Dendritic cell treated with granulocyte-macrophage colony-stimulating factor and Interleukin-4, amounts not matched to agents 40 ng/mL and 50 ng/mL, for 4 days (primary cell): ENCODE data around the gene CTNNA2.

Source experiments
- H3K27ac Mint-ChIP-seq: one replicate; pipeline ENCODE4 v1.8.0; 2022; ENCODE audit warnings: mild to moderate bottlenecking, mixed read lengths
- H3K27me3 Mint-ChIP-seq: one replicate; pipeline ENCODE4 v1.8.0; 2022; ENCODE audit warnings: mild to moderate bottlenecking, mixed read lengths
- H3K36me3 Mint-ChIP-seq: one replicate; pipeline ENCODE4 v1.8.0; 2022; ENCODE audit warnings: low read depth, mixed read lengths
- H3K4me1 Mint-ChIP-seq: one replicate; pipeline ENCODE4 v1.8.0; 2022; ENCODE audit warnings: low read depth, mixed read lengths
- H3K4me3 Mint-ChIP-seq: one replicate; pipeline ENCODE4 v1.8.0; 2022; ENCODE audit warnings: mild to moderate bottlenecking, moderate library complexity, mixed read lengths
- H3K9me3 Mint-ChIP-seq: one replicate; pipeline ENCODE4 v1.8.0; 2022; ENCODE audit warnings: mixed read lengths
- intact Hi-C: fragments of 100-400 bp; cut with micrococcal nuclease; formaldehyde crosslinking; loops from one replicate; pipeline ENCODE4 v1.15.0; 2022

The CTNNA2 gene

DNA sequence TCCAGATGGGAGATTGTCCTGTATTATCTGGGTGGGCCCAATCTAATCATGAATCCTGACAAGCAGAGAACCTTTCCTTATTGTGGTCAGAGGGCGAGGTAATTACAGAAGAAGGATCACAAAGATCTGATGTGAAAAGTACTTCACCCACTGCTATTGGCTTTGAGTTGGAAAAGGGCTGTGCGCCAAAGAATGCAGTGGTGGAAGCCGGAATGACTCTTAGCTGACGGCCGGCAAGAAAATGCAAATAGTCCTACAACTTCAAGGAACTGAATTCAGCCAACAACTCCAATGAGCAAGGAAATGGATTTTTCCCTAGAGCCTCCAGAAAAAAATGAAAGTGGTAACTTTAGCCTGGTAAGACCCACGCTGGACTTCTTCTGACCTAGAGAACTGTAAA lies 67.3 kb downstream of the CTNNA2 start:
- Mint-ChIP-seq H3K4me1 (no peaks in the 10 kb centered on the region), H3K36me3 (no peaks in the 10 kb centered on the region), H3K9me3 (no peaks in the 10 kb centered on the region), H3K27ac (no peak overlapping the region), H3K4me3 (no peak overlapping the region), H3K27me3 (no peaks in the 10 kb centered on the region)
- intact Hi-C loops: no loop called here

- Mint-ChIP-seq H3K36me3 (no peaks in the 10 kb centered on the region), H3K4me1 (no peaks in the 10 kb centered on the region)
Observed at GRCh38 chr2:79585701-79586433, 73.0 kb downstream of the CTNNA2 start.

DNA sequence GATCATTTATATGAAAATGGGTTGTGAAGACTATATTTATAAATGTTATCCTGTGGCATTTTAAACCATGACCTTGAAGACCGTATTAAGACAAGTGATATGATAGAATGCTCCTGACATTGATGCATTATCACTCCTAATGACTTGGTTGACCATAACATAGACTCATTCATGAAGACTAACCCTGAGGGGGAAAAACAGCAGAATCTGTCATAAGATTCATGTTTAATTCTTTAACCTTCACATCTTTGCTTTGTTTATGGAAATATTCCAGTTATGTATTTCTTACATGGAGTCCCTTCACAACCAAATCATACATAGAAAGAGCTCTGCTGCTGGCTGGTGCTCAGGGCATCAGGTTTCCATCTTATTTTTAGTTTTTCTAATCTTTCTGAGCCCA lies 78.4 kb downstream of the CTNNA2 start:
- Mint-ChIP-seq H3K36me3 (no peaks in the 10 kb centered on the region), H3K27me3 (no peaks in the 10 kb centered on the region)
- intact Hi-C loops: no loop called here

More at GRCh38 chr2:79585701-79586433, 73.0 kb downstream of the CTNNA2 start:
- no peak overlapping the region for H3K27ac Mint-ChIP-seq
- peaks cover 17% of the 10 kb centered on the region for H3K9me3 Mint-ChIP-seq
- intact Hi-C loops: no loop called here
- no peak overlapping the region for H3K4me3 Mint-ChIP-seq
- no peaks in the 10 kb centered on the region for H3K27me3 Mint-ChIP-seq

GRCh38 chr2:79593237-79593867 lies 80.5 kb downstream of the CTNNA2 start:
- no peaks in the 10 kb centered on the region for H3K36me3 Mint-ChIP-seq
- no peaks in the 10 kb centered on the region for H3K4me1 Mint-ChIP-seq
- H3K27me3 Mint-ChIP-seq: no peaks in the 10 kb centered on the region
- intact Hi-C loops: no loop called here
- H3K9me3 Mint-ChIP-seq: no peaks in the 10 kb centered on the region
- H3K27ac Mint-ChIP-seq: no peak overlapping the region
- H3K4me3 Mint-ChIP-seq: no peak overlapping the region

More for the DNA sequence above, 78.4 kb downstream of the CTNNA2 start:
- Mint-ChIP-seq H3K4me1 (no peaks in the 10 kb centered on the region), H3K9me3 (peaks cover 14% of the 10 kb centered on the region), H3K4me3 (no peak overlapping the region), H3K27ac (no peak overlapping the region)

- intact Hi-C loops: no loop called here
- Mint-ChIP-seq H3K27me3 (no peaks in the 10 kb centered on the region), H3K36me3 (no peaks in the 10 kb centered on the region), H3K9me3 (no peaks in the 10 kb centered on the region), H3K4me3 (no peak overlapping the region), H3K27ac (no peak overlapping the region), H3K4me1 (no peaks in the 10 kb centered on the region)
Observed at GRCh38 chr2:79596403-79596802, 83.6 kb downstream of the CTNNA2 start.

- Mint-ChIP-seq H3K27me3 (no peaks in the 10 kb centered on the region), H3K27ac (no peak overlapping the region), H3K4me3 (no peak overlapping the region), H3K9me3 (no peaks in the 10 kb centered on the region), H3K36me3 (no peaks in the 10 kb centered on the region), H3K4me1 (no peaks in the 10 kb centered on the region)
- intact Hi-C loops: no loop called here
Observed at GRCh38 chr2:79604748-79605147, 91.9 kb downstream of the CTNNA2 start.

- no peaks in the 10 kb centered on the region for H3K36me3 Mint-ChIP-seq
- H3K4me1 Mint-ChIP-seq: no peaks in the 10 kb centered on the region
- H3K27ac Mint-ChIP-seq: no peak overlapping the region
- H3K9me3 Mint-ChIP-seq: no peaks in the 10 kb centered on the region
- H3K4me3 Mint-ChIP-seq: no peak overlapping the region
- intact Hi-C loops: no loop called here
- H3K27me3 Mint-ChIP-seq: no peaks in the 10 kb centered on the region
Observed at GRCh38 chr2:79611448-79612016, 98.7 kb downstream of the CTNNA2 start.

- Mint-ChIP-seq H3K4me3 (no peak overlapping the region), H3K36me3 (no peaks in the 10 kb centered on the region), H3K9me3 (no peaks in the 10 kb centered on the region), H3K27ac (no peak overlapping the region), H3K27me3 (no peaks in the 10 kb centered on the region), H3K4me1 (no peaks in the 10 kb centered on the region)
- intact Hi-C loops: no loop called here
Observed at GRCh38 chr2:79612999-79613398, 100.1 kb downstream of the CTNNA2 start.

- Mint-ChIP-seq H3K27ac (no peak overlapping the region), H3K27me3 (no peaks in the 10 kb centered on the region), H3K4me3 (no peak overlapping the region), H3K9me3 (peaks cover 11% of the 10 kb centered on the region), H3K36me3 (no peaks in the 10 kb centered on the region), H3K4me1 (no peaks in the 10 kb centered on the region)
- intact Hi-C loops: no loop called here
Observed at GRCh38 chr2:79619442-79619841, 106.6 kb downstream of the CTNNA2 start.

DNA sequence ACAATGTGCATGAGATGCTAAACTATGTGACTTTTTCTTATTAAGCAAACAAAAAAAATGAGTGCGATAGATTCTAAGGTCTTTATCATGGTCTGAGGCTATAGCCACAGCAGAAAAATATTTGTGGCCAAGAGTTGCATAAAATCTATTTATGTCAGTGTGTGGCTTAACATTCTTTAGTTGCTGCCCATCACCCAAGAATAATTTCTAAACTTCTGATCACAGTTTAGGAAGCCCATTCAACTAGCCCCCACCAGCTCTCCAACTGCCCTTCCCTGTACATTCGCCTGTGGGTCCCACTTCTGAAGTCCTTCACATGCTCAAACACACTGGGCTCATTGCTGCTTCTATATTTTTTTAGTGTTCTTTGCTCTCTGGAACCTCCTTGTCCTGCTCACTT lies 107.1 kb downstream of the CTNNA2 start:
- intact Hi-C loops: no loop called here
- Mint-ChIP-seq H3K27ac (no peak overlapping the region), H3K9me3 (peaks cover 11% of the 10 kb centered on the region), H3K36me3 (no peaks in the 10 kb centered on the region), H3K4me1 (no peaks in the 10 kb centered on the region), H3K27me3 (no peaks in the 10 kb centered on the region), H3K4me3 (no peak overlapping the region)

GRCh38 chr2:79620679-79621078 lies 107.8 kb downstream of the CTNNA2 start:
- Mint-ChIP-seq H3K27ac (no peak overlapping the region), H3K36me3 (no peaks in the 10 kb centered on the region), H3K4me3 (no peak overlapping the region), H3K9me3 (peaks cover 11% of the 10 kb centered on the region), H3K4me1 (no peaks in the 10 kb centered on the region), H3K27me3 (no peaks in the 10 kb centered on the region)
- intact Hi-C loops: no loop called here

DNA sequence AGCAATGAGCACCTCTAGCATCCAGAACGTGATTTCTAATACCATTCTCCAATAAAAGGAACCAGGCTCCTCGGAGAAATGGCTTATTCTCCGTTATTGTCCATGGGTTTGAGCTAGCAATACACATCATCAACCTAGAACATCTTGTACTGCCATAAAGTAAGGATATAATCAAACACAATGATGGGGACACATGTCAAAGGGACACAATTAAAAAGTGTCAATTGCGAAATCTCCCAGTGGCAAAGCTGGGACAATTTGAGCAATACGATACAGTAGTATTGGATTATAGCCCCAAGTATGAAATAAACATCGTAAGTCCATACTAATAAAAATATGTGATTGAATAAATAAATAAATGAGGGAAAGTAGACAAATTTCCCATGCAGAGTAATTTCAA lies 108.4 kb downstream of the CTNNA2 start:
- Mint-ChIP-seq H3K27me3 (no peaks in the 10 kb centered on the region), H3K4me1 (no peaks in the 10 kb centered on the region), H3K36me3 (no peaks in the 10 kb centered on the region), H3K4me3 (no peak overlapping the region), H3K9me3 (peaks cover 12% of the 10 kb centered on the region), H3K27ac (no peak overlapping the region)
- intact Hi-C loops: no loop called here

DNA sequence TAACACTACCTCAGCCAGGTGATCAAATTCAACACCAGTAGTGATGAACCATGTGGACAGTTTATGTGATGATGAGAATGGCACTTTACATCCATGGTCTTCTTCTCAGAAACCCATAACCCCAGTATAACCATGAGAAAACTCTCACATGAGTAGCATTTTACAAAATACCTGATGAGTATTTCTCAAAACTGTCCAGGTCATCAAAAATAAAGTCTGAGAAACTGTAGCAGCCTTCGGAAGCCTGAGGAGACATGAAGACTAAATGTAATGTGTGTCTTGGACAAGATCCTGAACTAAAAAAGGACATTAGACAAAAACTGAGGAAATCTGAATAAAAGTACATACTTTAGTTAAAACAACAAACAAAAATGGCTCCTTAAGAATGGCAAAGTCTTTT lies 108.9 kb downstream of the CTNNA2 start:
- H3K36me3 Mint-ChIP-seq: no peaks in the 10 kb centered on the region

DNA sequence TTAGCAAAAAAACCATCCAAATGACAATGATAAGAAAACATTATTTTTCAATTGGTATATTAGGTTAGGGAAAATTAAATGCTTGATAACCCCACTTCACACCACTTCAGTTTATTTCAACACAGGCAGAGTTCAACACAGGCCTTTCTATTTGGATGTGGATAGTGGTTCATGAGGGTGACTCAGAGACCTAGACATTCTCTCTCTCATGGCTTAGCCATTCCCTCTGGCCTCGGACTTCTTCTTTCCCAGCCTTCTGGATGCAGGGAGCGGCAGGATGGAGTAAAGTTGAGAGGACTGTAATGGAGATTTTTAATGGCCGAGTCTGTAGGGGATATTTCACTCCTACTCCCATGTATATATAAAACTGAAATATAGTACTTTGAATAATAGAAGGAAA lies 109.7 kb downstream of the CTNNA2 start:
- Mint-ChIP-seq H3K27me3 (no peaks in the 10 kb centered on the region), H3K27ac (no peak overlapping the region), H3K9me3 (peaks cover 20% of the 10 kb centered on the region), H3K4me3 (no peak overlapping the region), H3K4me1 (no peaks in the 10 kb centered on the region), H3K36me3 (no peaks in the 10 kb centered on the region)
- intact Hi-C loops: no loop called here

More for the DNA sequence above, 108.9 kb downstream of the CTNNA2 start:
- Mint-ChIP-seq H3K4me1 (no peaks in the 10 kb centered on the region), H3K4me3 (no peak overlapping the region), H3K27me3 (no peaks in the 10 kb centered on the region), H3K27ac (no peak overlapping the region), H3K9me3 (peaks cover 18% of the 10 kb centered on the region)
- intact Hi-C loops: no loop called here
